Activated T-helper 17 cell treated with anti-CD3 and anti-CD28 coated beads, Interleukin-2, amount 50 U/mL, for 72 hours (primary cell): ENCODE results near the gene RALGAPA1. TPM values are rescaled to one million over a fixed set of nuclear protein-coding genes. Genes with fewer than 3 reads are reported as not detected.
A peak's percentile ranks its signal among the peaks of the same experiment; 100 is the strongest.
"Not testable (repeated sequence)": the region's sequence is repeated elsewhere in the genome, so short reads cannot be mapped to it uniquely, and the experiment has no call there.

ENCODE experiments used
- ATAC-seq: fragments of 150-1000 bp; cut with Tn5 transposase; replicated peaks from 2 replicates; pipeline ENCODE4 v1.10.0; 2021; ENCODE audit warnings: mild to moderate bottlenecking, moderate library complexity
- H3K27ac Mint-ChIP-seq: one replicate; pipeline ENCODE4 v1.8.0; 2022; ENCODE audit warnings: mixed read lengths
- H3K27me3 Mint-ChIP-seq: one replicate; pipeline ENCODE4 v1.8.0; 2022; ENCODE audit warnings: mixed read lengths
- H3K36me3 Mint-ChIP-seq: one replicate; pipeline ENCODE4 v1.8.0; 2022; ENCODE audit warnings: low read depth, mild to moderate bottlenecking, mixed read lengths
- H3K4me1 Mint-ChIP-seq: one replicate; pipeline ENCODE4 v1.8.0; 2022; ENCODE audit warnings: mixed read lengths
- H3K4me3 Mint-ChIP-seq: one replicate; pipeline ENCODE4 v1.8.0; 2022; ENCODE audit warnings: mild to moderate bottlenecking, mixed read lengths
- H3K9me3 Mint-ChIP-seq: one replicate; pipeline ENCODE4 v1.8.0; 2022; ENCODE audit warnings: mixed read lengths
- total RNA-seq, 2 donors: library from RNA; stranded (reverse); gene quantifications; one replicate each; pipeline ENCODE4 v1.2.3, GENCODE V29; 2022

Gene RALGAPA1
- total RNA-seq, 2 donors from 2014 or later, result 32.8 to 36.5 TPM

DNA sequence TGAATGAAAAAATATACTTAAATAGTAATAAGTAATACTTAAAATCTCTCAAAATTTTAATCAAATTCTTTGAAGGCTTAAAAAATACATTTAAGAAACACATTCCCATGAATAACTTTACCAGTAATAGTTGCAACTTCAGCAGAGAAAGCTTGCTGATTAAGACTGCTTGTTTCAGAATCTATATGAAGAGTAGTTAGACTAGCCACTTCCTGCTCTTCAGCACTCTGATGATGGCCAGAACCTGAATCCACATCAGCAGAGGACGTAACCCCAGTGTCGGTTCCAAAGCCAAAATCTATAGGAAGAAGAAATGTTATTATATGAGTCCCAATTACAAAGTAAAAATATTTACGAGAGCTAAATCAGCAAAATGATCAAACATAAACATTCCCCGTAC lies 125.4 kb downstream of the RALGAPA1 start:
- not testable (repeated sequence) for H3K4me1 Mint-ChIP-seq, ATAC-seq, H3K27me3 Mint-ChIP-seq, H3K4me3 Mint-ChIP-seq, H3K27ac Mint-ChIP-seq, H3K9me3 Mint-ChIP-seq
- H3K36me3 Mint-ChIP-seq, result peaks cover 63% of the 10 kb centered on the region

DNA sequence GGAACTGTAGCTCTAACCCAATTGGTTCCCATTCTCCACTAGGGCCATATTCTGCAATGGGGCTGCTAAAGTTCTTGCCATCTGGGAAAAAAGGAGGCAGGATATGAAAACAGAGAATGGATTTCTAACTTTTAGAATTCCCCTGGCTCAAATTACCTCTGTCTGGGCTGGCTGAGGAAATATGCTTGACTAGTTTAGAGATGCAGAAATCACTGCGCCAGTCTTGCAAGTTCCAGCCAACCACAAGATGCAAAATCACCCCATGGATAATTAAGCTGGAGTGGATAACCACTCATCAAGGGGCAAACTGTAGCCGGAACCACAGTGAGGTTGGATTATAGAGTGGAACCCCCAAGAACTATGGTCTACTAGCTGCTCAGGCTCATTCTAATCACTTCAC lies 126.3 kb downstream of the RALGAPA1 start:
- Mint-ChIP-seq H3K27ac (no peak overlapping the region), H3K9me3 (no peaks in the 10 kb centered on the region), H3K27me3 (no peaks in the 10 kb centered on the region), H3K4me3 (no peak overlapping the region), H3K4me1 (no peaks in the 10 kb centered on the region), H3K36me3 (peaks cover 64% of the 10 kb centered on the region)
- ATAC-seq, result no peak

DNA sequence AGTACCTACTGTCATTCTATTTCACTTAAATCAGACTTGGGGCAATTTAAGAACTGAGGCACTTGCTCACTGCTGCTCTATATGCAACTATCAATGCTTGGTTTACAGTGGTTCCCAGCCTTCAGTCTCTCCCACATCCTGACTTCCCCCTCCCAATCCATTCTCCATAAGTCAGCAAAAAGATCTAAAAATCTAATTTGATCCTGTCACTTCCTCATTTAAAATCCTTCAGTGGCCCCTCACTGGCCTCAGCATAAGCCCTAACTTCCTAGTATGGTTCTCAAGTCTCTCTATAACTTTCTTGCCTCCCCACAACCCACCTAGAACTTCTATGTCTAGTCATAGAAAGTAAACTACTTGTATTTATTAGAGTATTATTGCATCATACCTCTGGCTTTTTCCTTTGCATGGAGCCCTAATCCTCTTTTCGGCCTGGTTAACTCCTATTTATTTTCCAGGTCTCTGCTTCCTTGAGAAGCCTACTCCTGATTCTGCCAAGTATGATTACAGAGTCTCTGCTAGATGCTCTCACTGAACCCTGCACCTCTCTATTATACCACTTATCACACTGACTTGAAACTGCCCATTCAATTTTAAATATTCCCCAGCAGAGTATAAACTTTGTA lies 130.6 kb downstream of the RALGAPA1 start:
- Mint-ChIP-seq H3K36me3 (peaks cover 76% of the 10 kb centered on the region), H3K27ac (peak overlapping the region; percentile 43), H3K4me1 (no peaks in the 10 kb centered on the region), H3K4me3 (no peak overlapping the region), H3K9me3 (no peaks in the 10 kb centered on the region), H3K27me3 (no peaks in the 10 kb centered on the region)
- no peak for ATAC-seq

DNA sequence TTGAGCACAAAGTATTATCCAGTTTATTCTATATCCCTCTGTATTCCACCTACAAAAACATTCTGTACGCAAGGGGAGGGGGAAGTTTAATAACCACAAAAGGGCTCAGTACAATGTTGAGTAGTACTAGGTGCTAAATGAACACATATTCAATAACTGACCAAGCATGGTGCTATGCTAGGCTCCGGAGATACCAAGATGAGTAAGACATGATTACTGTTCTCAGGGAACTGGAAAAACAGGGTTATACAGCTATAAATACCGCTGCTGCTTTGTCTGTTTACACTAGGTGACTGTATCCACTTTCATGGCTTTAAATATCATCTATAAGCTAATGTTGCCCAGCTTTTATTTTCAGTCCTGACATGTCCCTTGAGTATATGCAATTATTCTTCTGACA lies 139.3 kb downstream of the RALGAPA1 start:
- Mint-ChIP-seq H3K27ac (no peak overlapping the region), H3K27me3 (no peaks in the 10 kb centered on the region), H3K36me3 (peaks cover 60% of the 10 kb centered on the region), H3K9me3 (no peaks in the 10 kb centered on the region), H3K4me1 (no peaks in the 10 kb centered on the region), H3K4me3 (no peak overlapping the region)
- peak; percentile 19 for ATAC-seq

DNA sequence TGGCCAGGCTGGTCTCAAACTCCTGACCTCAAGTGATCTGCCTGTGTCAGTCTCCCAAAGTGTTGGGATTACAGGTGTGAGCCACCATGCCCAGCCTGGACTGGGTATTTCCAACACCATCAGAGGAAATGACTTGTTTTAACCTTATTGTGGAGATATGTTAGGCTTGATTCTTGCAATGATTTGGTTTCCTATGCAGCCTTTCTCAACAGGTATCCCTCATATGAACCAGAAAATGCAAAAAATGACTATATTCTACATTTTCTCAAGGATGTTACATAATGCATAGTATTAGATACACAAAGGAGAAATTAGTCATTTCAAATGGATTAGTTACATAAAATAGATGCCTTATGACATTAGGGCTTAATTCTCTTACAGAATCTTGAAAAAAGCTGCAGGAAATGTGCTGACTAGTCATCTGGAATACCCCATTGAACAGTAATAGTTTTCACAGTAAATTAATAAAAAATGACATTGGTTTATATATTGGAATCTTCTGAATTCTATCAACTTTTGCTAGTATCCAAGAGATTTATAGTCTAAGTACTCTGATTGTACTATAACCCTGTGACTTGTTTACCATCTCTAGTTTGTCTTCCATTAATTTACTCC lies 142.6 kb downstream of the RALGAPA1 start:
- peak; percentile 12 for ATAC-seq
- Mint-ChIP-seq H3K27ac (no peak overlapping the region), H3K4me3 (no peak overlapping the region), H3K27me3 (no peaks in the 10 kb centered on the region), H3K36me3 (peaks cover 66% of the 10 kb centered on the region), H3K9me3 (no peaks in the 10 kb centered on the region), H3K4me1 (no peaks in the 10 kb centered on the region)

DNA sequence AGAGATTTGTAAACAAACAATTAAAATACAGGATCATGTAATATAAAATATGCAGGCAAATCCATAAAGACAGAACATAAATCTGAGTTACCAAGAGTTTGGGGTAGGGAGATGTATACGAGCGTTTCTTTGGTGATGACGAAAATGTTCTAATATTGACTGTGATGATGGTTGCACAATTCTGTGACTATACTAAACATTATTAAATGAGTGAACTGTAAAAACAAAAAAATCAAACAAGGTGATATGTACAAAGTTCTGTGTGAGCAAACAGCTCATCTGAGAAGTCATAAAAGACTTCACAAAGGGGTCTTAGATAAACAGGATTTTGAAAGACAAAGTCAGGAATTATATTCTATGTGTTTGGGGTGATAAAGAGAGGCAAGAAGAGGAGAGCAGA lies 147.2 kb downstream of the RALGAPA1 start:
- Mint-ChIP-seq H3K9me3 (no peaks in the 10 kb centered on the region), H3K36me3 (peaks cover 59% of the 10 kb centered on the region), H3K4me3 (no peak overlapping the region), H3K27me3 (no peaks in the 10 kb centered on the region), H3K27ac (peak overlapping the region; percentile 2), H3K4me1 (peaks cover 4% of the 10 kb centered on the region)
- ATAC-seq, result no peak

DNA sequence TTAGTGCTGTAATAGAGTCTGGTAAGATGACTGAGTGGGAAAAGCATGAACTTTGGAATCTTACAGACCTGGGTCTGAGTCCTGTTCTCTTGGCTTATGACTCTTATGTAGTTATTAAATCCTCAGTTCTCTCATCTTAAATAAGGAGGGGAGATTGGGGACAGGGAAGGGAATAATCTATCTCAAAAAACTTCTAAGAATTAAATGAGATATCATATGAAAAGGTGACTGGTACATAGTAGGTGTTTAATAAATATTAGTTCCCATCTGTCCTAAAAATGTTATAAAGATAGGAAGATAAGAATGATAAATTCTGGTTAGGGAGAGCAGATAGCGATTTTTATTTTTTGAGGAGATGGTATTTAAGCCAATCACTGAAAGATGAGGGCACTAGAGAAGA lies 156.1 kb downstream of the RALGAPA1 start:
- Mint-ChIP-seq H3K9me3 (no peaks in the 10 kb centered on the region), H3K36me3 (peaks cover 63% of the 10 kb centered on the region), H3K4me1 (no peaks in the 10 kb centered on the region), H3K27me3 (no peaks in the 10 kb centered on the region), H3K27ac (no peak overlapping the region), H3K4me3 (no peak overlapping the region)
- ATAC-seq, result no peak

DNA sequence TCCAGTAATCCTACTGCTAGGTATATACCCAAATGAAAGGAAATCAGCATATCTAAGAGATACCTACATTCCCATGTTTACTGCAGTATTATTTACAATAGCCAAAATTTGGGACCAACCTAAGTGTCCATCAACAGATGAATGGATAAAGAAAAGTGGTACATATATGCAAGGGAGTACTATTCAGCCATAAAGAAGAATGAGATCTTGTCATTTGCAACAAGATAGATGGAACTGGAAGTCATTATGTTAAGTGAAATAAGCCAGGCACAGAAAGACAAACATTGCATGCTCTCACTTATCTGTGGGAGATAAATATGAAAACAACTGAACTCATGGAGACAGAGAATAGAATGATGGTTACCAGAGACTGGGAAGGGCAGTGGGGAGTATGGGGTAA lies 165.6 kb downstream of the RALGAPA1 start:
- H3K27me3 Mint-ChIP-seq, result no peaks in the 10 kb centered on the region
- H3K36me3 Mint-ChIP-seq, result peaks cover 84% of the 10 kb centered on the region
- ATAC-seq, result no peak
- no peak overlapping the region for H3K4me3 Mint-ChIP-seq
- peaks cover 9% of the 10 kb centered on the region for H3K4me1 Mint-ChIP-seq
- H3K27ac Mint-ChIP-seq, result no peak overlapping the region
- peaks cover 11% of the 10 kb centered on the region for H3K9me3 Mint-ChIP-seq

DNA sequence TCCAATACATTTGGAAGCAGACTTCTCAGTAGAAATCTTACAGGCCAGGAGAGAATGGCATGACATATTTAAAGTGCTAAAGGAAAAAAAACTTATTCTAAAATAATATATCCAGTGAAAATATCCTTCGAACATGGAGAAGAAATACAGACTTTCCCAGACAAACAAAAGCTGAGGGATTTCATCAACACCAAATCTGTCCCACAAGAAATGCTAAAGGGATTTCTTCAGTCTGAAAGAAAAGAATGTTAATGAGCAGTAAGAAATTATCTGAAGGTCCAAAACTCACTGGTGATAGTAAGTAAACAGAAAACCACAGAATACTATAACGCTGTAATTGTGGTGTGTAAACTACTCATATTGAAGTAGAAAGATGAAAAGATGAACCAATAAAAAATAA lies 171.2 kb downstream of the RALGAPA1 start:
- no peak overlapping the region for H3K27ac Mint-ChIP-seq
- peaks cover 87% of the 10 kb centered on the region for H3K36me3 Mint-ChIP-seq

DNA sequence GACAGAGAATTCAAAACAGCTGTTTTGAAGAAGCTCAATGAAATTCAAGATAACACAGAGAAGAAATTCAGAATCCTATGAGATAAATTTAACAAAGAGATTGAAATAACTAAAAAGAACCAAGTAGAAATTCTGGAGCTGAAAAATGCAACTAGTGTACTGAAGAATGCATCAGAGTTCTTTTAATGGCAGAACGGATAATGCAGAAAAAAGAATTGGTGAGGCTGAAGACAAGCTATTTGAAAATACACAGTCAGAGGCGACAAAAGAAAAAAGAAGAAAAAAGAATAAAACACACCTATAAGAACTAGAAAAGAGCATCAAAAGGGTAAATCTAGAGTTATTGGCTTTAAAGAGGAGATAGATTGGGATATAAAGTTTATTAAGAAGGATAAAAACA lies 171.8 kb downstream of the RALGAPA1 start:
- no peak overlapping the region for H3K4me3 Mint-ChIP-seq
- H3K36me3 Mint-ChIP-seq, result peaks cover 82% of the 10 kb centered on the region
- no peak for ATAC-seq
- H3K9me3 Mint-ChIP-seq, result peaks cover under 1% of the 10 kb centered on the region
- no peak overlapping the region for H3K27ac Mint-ChIP-seq
- no peaks in the 10 kb centered on the region for H3K27me3 Mint-ChIP-seq
- H3K4me1 Mint-ChIP-seq, result peaks cover 9% of the 10 kb centered on the region

More for the DNA sequence above, 171.2 kb downstream of the RALGAPA1 start:
- Mint-ChIP-seq H3K4me1 (peaks cover 9% of the 10 kb centered on the region), H3K27me3 (no peaks in the 10 kb centered on the region), H3K9me3 (peaks cover 3% of the 10 kb centered on the region), H3K4me3 (no peak overlapping the region)
- ATAC-seq, result no peak

DNA sequence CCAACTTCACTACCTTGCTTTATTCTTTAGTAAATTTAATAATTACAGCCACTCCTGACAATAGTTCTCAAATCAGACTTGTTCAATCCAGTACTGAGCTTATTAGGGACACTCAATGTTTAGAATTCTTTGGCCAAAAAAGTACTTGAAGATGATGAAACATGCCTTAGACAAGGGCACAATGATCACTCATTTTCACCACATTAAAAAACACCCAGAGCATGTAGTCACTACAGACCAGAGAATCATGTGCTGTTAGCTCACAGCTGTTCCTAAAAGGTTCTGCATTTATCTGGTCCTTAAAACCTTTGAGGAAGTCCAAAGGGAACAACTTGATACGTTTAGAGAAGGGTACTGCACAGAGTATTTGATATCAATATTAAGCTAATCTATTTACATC lies 176.4 kb downstream of the RALGAPA1 start:
- Mint-ChIP-seq H3K27me3 (no peaks in the 10 kb centered on the region), H3K36me3 (peaks cover 49% of the 10 kb centered on the region), H3K27ac (no peak overlapping the region), H3K4me3 (no peak overlapping the region), H3K9me3 (no peaks in the 10 kb centered on the region), H3K4me1 (peaks cover 6% of the 10 kb centered on the region)
- ATAC-seq, result no peak

DNA sequence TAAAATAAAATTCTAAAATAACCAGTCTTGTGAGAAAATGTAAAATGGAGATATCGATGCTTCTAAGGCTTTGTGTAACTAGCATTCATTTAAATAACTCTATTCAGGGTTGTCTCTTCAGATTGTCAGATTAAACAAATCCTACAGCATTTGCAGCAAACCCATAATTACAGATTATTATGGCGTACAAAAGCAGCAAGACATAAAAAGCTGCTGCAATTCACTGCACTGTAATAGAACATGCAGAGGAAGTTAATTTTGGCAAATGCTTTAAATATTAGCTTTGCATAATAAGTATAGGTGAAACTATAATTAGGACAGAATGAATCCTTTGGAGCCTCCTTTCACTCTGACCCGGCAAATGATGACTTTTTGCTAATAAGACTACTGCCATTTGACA lies 176.8 kb downstream of the RALGAPA1 start:
- peaks cover 49% of the 10 kb centered on the region for H3K36me3 Mint-ChIP-seq

DNA sequence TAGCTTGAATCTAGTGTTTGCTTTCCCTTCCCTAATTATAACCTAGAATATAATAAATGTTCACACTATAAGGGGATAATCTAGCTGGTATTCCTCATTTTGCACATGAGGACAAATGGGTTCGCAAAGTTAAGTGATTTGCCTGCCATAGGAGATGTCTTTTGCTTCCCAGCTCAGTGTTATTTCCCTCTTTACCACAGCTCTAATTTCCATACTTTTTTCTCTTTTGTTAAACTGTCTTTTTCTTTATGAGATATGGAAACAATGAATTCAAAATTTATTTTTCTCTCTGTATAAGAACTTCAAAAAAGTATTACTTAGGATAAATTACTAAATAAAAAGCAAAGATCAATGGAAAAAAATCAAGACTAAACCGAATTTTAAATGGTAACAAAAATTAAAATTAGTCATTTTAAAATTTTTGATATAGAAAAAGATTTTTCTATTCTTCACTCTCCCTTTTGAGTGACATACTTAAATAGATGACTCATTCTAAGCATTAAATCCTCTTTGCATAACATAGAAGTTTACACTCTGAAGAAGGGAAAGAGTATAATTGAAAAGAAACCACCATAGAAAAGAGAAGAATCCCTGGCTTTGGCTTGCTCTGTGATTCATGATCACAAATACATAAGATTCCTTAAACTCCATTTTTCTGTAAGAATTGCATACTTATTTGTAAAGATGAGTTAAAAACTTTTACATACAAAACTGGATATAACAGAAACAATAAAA lies 177.9 kb downstream of the RALGAPA1 start:
- no peaks in the 10 kb centered on the region for H3K9me3 Mint-ChIP-seq
- H3K27ac Mint-ChIP-seq, result no peak overlapping the region
- H3K4me1 Mint-ChIP-seq, result peaks cover 6% of the 10 kb centered on the region
- peaks cover 49% of the 10 kb centered on the region for H3K36me3 Mint-ChIP-seq
- no peak for ATAC-seq
- no peaks in the 10 kb centered on the region for H3K27me3 Mint-ChIP-seq
- H3K4me3 Mint-ChIP-seq, result no peak overlapping the region

More for the DNA sequence above, 176.8 kb downstream of the RALGAPA1 start:
- no peak overlapping the region for H3K4me3 Mint-ChIP-seq
- no peak overlapping the region for H3K27ac Mint-ChIP-seq
- no peaks in the 10 kb centered on the region for H3K27me3 Mint-ChIP-seq
- ATAC-seq, result no peak
- peaks cover 6% of the 10 kb centered on the region for H3K4me1 Mint-ChIP-seq
- no peaks in the 10 kb centered on the region for H3K9me3 Mint-ChIP-seq

DNA sequence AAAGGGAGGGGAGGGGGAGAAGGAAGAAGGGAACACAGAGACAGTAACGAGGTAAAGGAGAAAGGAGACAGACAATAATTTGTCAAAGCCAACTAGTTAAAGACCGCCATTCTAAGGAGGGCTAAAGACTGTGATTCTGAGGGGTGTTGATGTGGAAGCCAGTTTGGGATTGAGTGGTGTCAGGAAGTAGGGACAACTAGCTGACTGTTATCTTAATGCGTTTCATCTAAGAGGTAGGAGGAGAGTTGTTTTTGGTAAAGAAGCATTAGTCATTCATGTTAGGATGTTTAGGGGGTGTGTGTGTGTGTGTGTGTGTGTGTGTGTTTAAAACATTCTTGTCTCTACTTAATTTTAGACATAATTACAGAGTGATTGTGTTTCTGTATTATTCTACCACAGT lies 180.1 kb downstream of the RALGAPA1 start:
- peaks cover 6% of the 10 kb centered on the region for H3K4me1 Mint-ChIP-seq

DNA sequence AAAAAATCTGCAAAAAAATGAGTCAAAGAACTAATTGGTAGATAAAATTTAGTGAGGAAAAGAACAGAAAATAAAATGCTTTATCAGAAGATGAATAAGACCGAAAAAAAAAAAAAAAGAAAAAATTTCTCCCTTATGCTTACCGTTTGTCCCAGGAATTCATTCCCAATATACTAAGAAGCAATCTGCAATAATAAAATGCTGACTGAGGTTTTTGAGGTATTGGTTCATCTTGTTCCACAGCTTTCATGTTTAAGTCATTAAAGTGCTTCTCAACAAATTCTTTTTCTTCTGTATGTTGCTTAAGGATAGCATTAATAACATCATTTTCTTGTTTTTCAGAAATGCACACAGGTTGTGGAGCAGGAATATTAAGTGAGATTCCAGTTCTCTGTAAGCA lies 182.1 kb downstream of the RALGAPA1 start:
- H3K36me3 Mint-ChIP-seq, result peaks cover 68% of the 10 kb centered on the region
- not testable (repeated sequence) for ATAC-seq, H3K27ac Mint-ChIP-seq, H3K9me3 Mint-ChIP-seq, H3K4me1 Mint-ChIP-seq, H3K27me3 Mint-ChIP-seq, H3K4me3 Mint-ChIP-seq

More for the DNA sequence above, 180.1 kb downstream of the RALGAPA1 start:
- H3K27me3 Mint-ChIP-seq, result no peaks in the 10 kb centered on the region
- peaks cover 47% of the 10 kb centered on the region for H3K36me3 Mint-ChIP-seq
- H3K9me3 Mint-ChIP-seq, result no peaks in the 10 kb centered on the region
- ATAC-seq, result no peak
- H3K4me3 Mint-ChIP-seq, result no peak overlapping the region
- peak overlapping the region; percentile 28 for H3K27ac Mint-ChIP-seq
